LNCaP clone FGC (cell line): ENCODE results near the gene PIP5KL1.

ENCODE experiments used
- DNase-seq: peaks from one replicate; pipeline ENCODE4 v3.0.0-alpha.2; 2011; ENCODE audit warnings: low read depth
- H3K4me3 ChIP-seq: 2 replicates; pipeline ENCODE4 v1.5.1; 2011; ENCODE audit warnings: mild to moderate bottlenecking, low read depth, low read length, control low read depth
- TF ChIP-seq, protein P1 (sequence below): IDR thresholded peaks from 2 replicates; pipeline ENCODE4 v1.5.1; 2012; ENCODE audit warnings: mild to moderate bottlenecking; ENCODE audit not compliant: control insufficient read depth, insufficient read depth; ENCODE audit errors: extremely low read depth

The PIP5KL1 gene

DNA sequence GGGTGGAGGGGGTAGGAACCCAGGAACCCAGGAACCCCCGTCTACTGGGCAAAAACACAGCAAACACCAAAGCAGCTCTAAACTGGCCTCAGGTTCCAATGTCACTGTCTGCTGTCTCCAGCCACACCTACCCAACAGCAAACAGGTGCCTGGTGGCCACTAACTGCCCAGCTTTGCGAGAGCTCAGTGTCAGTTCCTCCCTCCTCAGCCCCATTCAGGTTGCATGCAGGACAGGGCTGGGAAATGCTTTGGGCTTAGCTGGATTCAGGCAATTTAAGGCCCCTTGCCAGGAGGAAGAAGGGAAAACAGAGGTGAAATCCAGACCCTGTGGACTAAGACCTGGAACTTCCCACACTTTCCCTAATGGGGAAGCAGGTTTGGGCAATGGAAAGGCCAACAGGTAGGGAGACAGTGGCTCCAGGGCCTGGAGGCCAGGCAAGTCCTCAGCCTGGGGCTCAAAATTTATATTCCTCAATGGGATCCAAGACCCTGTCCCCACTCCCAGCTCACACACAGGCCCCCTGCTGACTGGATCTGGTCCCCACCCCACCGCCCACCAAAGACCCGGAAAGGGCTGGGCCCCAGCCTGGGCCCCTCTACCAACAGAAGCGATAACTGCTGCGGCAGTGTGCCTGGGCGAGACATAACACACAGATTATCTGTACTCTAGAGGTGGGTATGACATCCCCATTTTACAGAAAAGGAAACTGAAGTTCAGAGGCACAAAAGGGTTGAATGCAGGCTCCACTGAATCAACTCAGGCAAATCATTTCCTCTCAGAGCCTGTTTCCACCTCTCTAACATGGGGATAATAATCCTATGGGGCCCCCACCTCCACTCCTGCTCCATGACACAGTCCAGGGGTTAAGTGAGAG is 46.7 kb upstream of the PIP5KL1 start:
- H3K4me3 ChIP-seq = peak overlapping the region; percentile 94
- TF ChIP-seq, protein P1, sequence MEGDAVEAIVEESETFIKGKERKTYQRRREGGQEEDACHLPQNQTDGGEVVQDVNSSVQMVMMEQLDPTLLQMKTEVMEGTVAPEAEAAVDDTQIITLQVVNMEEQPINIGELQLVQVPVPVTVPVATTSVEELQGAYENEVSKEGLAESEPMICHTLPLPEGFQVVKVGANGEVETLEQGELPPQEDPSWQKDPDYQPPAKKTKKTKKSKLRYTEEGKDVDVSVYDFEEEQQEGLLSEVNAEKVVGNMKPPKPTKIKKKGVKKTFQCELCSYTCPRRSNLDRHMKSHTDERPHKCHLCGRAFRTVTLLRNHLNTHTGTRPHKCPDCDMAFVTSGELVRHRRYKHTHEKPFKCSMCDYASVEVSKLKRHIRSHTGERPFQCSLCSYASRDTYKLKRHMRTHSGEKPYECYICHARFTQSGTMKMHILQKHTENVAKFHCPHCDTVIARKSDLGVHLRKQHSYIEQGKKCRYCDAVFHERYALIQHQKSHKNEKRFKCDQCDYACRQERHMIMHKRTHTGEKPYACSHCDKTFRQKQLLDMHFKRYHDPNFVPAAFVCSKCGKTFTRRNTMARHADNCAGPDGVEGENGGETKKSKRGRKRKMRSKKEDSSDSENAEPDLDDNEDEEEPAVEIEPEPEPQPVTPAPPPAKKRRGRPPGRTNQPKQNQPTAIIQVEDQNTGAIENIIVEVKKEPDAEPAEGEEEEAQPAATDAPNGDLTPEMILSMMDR = no peak
- DNase-seq = no peak

DNA sequence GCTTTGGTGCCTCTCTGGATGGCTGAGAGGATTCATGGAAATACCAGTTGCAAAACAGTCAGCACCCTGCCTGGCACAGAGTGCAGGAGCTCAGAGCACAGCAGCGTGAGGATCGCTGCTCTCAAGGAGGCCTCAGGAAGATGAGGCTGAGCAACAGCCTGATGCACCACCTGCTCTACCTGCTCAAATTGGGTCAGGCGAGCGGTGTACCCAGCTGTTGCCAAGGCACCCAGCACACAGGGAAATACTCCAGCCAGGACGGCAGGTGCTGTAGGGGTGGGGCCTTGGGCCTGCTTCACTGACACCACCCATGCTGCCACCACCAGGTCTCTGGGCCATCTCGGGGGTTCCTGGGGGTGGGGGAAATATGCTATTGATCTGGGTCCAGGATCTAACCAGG is 45.9 kb upstream of the PIP5KL1 start:
- no peak for DNase-seq
- H3K4me3 ChIP-seq = peak overlapping the region; percentile 19; the same call in 1 of the 2 replicates
- TF ChIP-seq, protein P1 = no peak

DNA sequence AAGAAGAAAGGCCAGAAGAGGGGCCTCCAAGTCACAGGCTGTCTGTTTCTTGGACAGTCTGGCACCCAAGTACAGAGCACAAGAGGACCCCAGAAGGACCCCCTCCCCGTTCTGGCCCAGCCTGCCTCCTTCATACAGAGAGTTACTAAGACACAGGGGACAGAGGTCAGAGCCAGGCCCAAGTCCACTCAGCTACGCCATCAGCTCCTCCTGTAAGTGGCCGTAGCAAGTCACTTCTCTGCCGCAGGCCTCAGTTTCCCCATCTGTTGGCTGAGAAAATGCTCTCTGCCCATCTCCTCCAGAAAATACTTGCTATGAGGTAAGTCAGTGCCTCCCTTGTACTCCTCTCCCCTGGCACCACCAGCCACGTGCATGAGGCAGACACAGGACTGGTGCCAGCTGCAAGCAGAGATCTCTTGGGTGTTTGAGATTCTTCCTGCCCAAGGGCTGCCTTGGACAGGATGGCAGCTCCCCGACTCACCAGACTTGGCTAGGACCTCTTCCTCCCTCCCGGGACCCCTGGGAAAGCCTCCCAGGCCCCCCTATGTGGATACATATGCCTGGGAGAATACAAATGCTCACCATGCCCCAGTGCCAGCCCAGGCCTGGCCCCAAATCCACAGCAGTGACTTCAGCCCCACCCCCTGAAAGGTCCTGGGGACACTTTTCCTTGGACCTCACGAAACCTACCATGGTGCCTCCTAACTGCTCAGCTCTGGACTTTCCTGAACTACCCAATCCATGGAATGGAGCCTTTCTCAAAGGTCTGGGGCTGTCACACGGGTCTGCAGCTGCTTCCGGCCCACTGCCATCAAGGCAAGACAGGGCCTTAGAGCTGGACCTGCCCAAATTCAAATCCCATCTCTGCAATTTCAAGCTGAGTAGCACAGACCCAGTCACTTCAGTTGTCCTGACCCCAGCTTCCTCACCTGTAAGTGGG is 45.1 kb upstream of the PIP5KL1 start:
- DNase-seq = no peak
- TF ChIP-seq, protein P1 = no peak
- no peak overlapping the region for H3K4me3 ChIP-seq

DNA sequence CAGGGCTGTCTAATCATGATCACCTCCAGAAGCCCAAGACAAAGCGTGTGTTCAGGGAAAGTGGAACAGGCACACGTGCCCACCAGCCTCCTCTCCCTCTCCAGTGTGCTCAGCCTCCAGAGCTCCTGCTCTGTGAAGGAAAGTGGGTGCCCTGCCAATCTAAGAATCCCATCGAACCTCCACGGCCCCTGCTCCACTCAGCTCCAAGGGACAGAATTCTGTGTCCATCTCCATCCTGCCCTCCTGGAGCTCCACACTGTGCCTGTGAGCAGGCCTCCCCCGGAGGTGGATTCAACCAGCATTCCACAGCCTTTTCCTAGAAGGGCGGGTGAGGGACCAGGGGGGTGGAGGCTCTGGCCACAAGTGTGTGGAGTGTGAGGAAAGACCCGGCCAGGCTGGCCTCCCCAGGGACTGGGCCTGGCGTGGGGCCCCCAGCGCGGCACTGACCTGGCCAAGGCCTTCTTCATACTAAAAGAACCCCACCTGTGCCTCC is 44.2 kb upstream of the PIP5KL1 start:
- TF ChIP-seq, protein P1 = no peak
- no peak for DNase-seq
- H3K4me3 ChIP-seq = no peak overlapping the region

DNA sequence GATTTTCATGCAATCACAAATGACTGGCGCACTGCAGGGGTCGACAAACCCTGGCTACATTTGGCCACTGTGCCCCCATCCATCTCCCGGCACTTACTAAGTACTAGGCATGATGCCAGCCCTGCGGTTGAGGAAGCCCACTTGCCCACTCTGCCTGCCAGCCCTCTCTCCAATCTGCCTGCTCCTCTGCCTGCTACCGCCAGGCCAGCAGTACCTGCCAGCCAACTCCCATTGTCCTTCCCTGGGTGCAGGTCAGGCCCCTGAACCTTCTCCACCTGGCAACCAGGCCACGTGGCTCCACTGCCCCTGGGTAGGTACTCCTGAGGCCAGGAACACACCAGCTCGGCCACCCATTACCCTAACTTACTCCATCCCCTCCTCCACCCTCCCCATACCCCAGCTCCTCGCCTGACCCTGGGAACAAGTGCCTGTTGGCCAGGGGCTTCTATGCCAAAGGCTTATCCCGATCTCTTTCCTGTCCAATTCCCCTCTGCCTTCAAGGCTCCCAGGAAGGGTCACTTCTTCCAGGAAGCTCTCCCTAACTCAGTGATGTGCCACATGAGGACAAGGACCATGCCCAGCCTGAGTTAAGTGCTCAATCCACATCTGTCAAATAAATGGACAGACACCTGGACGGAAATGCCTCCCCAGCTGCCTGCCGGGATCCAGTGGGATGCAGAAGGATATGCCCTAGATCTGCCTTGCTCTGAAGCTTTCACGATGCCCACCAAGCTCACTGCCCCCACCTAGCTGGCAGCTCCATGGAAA is 43.6 kb upstream of the PIP5KL1 start:
- no peak for DNase-seq
- no peak overlapping the region for H3K4me3 ChIP-seq
- TF ChIP-seq, protein P1 = no peak
